K562 (cell line): ENCODE measurements around the gene PCNX3. TPM values are rescaled to one million over a fixed set of nuclear protein-coding genes. Genes with fewer than 3 reads are reported as not detected.

Experiments
- ATAC-seq: fragments of 200-7000 bp; cut with Tn5 transposase; 3 replicates; pipeline ENCODE4 v1.9.1; 2020; ENCODE audit warnings: moderate library complexity
- BruUV-seq: library from RNA; stranded (reverse); fragments of 400-500 nt; replicated peaks from 2 replicates; lab custom pipeline; 2021; lab: Mats Ljungman, UMichigan
- CTCF ChIA-PET: fragments of 300-600 bp; formaldehyde crosslinking; extraction: SDS; loops from one replicate; lab custom pipeline; 2021; ENCODE audit warnings: low intra/inter-chr PET ratio; lab: Yijun Ruan, JAX
- POLR2A ChIA-PET: fragments of 300-600, 350-650 bp; sonication (Branson Sonifier 250); formaldehyde crosslinking; extraction: SDS; loops from one replicate; lab custom pipeline; 2021; ENCODE audit warnings: antibody characterized with exemption, inconsistent platforms; lab: Yijun Ruan, JAX
- DNase-seq, 4 experiments: peaks; one replicate each; pipeline versions ENCODE4 v3.0.0 to v3.0.0-alpha.2; 2011 to 2018; ENCODE audit warnings: low spot score in 3 of 4, mixed read lengths in 3 of 4; ENCODE audit errors: extremely low read depth in 1 of 4
- FAIRE-seq: peaks from 2 replicates; lab custom pipeline; 2011; peaks lifted over from hg19 to GRCh38; lab: Jason Lieb, UNC
- H2AFZ ChIP-seq: 2 replicates; pipeline ENCODE4 v1.6.0; 2011; ENCODE audit warnings: low read depth, low read length, control low read depth, inconsistent platforms
- H3K27ac ChIP-seq: fragments of 200-600 bp; 3 replicates; pipeline ENCODE4 v1.8.0; 2011; ENCODE audit warnings: low read depth, mild to moderate bottlenecking, control low read depth, inconsistent platforms, low read length, moderate library complexity, mixed read lengths; ENCODE audit errors: extremely low read depth
- H3K27me3 ChIP-seq, 2 experiments: fragments of 300-600 bp in 1 of 2; 2 replicates in 1 of 2; 3 replicates in 1 of 2; pipeline versions ENCODE4 v1.6.0 to v1.8.0; 2011; ENCODE audit warnings: inconsistent platforms in 2 of 2, low read length in 2 of 2, mild to moderate bottlenecking in 1 of 2, mixed read lengths in 1 of 2, moderate library complexity in 1 of 2; ENCODE audit not compliant: control insufficient read depth in 2 of 2, insufficient read depth in 2 of 2
- H3K36me3 ChIP-seq: fragments of 300-600 bp; 3 replicates; pipeline ENCODE4 v1.8.0; 2011; ENCODE audit warnings: mild to moderate bottlenecking, low read length, inconsistent platforms; ENCODE audit not compliant: control insufficient read depth, insufficient read depth
- H3K4me1 ChIP-seq, 2 experiments: fragments of 200-600 bp in 1 of 2; replicated peaks in 1 of 2; 2 replicates in 1 of 2; 3 replicates in 1 of 2; pipeline versions ENCODE4 v1.5.1 to v1.8.0; 2011; ENCODE audit warnings: inconsistent platforms in 2 of 2, low read length in 2 of 2, mild to moderate bottlenecking in 1 of 2, mixed read lengths in 1 of 2, moderate library complexity in 1 of 2; ENCODE audit not compliant: control insufficient read depth in 2 of 2, insufficient read depth in 2 of 2
- H3K4me2 ChIP-seq: 2 replicates; pipeline ENCODE4 v1.6.1; 2011; ENCODE audit warnings: low read length, control low read depth, inconsistent platforms, mixed read lengths; ENCODE audit not compliant: insufficient read depth
- H3K4me3 ChIP-seq: fragments of 200-600 bp; sonication (generic), shearing (Covaris generic); 2 replicates; pipeline ENCODE4 v1.5.1; 2016; ENCODE audit warnings: control low read depth, inconsistent platforms
- H3K79me2 ChIP-seq: fragments of 200-600 bp; 3 replicates; pipeline ENCODE4 v1.8.0; 2011; ENCODE audit warnings: low read length, inconsistent platforms; ENCODE audit not compliant: control insufficient read depth, insufficient read depth
- H3K9ac ChIP-seq, 2 experiments: 2 replicates each; pipeline versions ENCODE4 v1.6.0 to v1.6.1; 2011; ENCODE audit warnings: low read depth in 2 of 2, low read length in 2 of 2, control low read depth in 1 of 2, inconsistent platforms in 1 of 2, mild to moderate bottlenecking in 1 of 2, mixed read lengths in 1 of 2; ENCODE audit not compliant: insufficient read depth in 1 of 2
- H3K9me1 ChIP-seq: one replicate; pipeline ENCODE4 v1.6.0; 2011; ENCODE audit warnings: inconsistent platforms, mild to moderate bottlenecking, low read length, moderate library complexity; ENCODE audit not compliant: control insufficient read depth, insufficient read depth
- H3K9me3 ChIP-seq: replicated peaks from 2 replicates; pipeline ENCODE4 v1.5.1; 2011; ENCODE audit warnings: low read depth, low read length, inconsistent platforms; ENCODE audit not compliant: control insufficient read depth, insufficient read depth
- H4K20me1 ChIP-seq: replicated peaks from 2 replicates; pipeline ENCODE4 v1.6.1; 2011; ENCODE audit warnings: low read length, inconsistent platforms, mixed read lengths; ENCODE audit not compliant: control insufficient read depth, insufficient read depth
- NFIX ChIP-seq: fragments of 250-450 bp; sonication (Bioruptor Pico); IDR thresholded peaks from 2 replicates; pipeline ENCODE4 v1.4.0; 2020; ENCODE audit warnings: low read depth, mild to moderate bottlenecking, moderate library complexity
- RBM22 ChIP-seq: fragments of 200-400 bp; formaldehyde crosslinking; IDR thresholded peaks from 2 replicates; pipeline ENCODE4 v1.6.1; 2018; ENCODE audit warnings: low read length, low read depth; ENCODE audit not compliant: poor library complexity, severe bottlenecking
- WGBS: fragments of 100-300 bp; shearing (Covaris generic); methylation state at CpG from one replicate; pipeline ENCODE4 v1.1.6; 2016; ENCODE audit warnings: low coverage, mixed read lengths; ENCODE audit not compliant: insufficient coverage; ENCODE audit errors: missing lambda C conversion rate; 5-methylcytosine and 5-hydroxymethylcytosine counted together
- in situ Hi-C: fragments of 300-500 bp; cut with MboI; formaldehyde crosslinking; loops from 4 replicates; pipeline ENCODE4 v1.15.0; 2018; ENCODE audit warnings: inconsistent platforms, mixed read lengths
- intact Hi-C: fragments of 100-400 bp; cut with micrococcal nuclease; formaldehyde crosslinking; loops from 2 replicates; pipeline ENCODE4 v1.14.2; 2022
- polyA plus RNA-seq, 8 experiments: library from polyadenylated mRNA; depleted of rRNA in 4 of 8; stranded (reverse) in 5 of 8; unstranded in 3 of 8; fragments of >200 nt; fragmentation: Nextera tagmentation in 2 of 8; fragmentation: Illumina TruSeq in 1 of 8; extraction: Ambion mirVana in 2 of 8; extraction: Trizol in 1 of 8; gene quantifications; 2 replicates each; pipeline versions ENCODE4 v1.2.1 to v1.2.3, GENCODE V29; 2011 to 2014; ENCODE audit warnings: inconsistent platforms in 1 of 8, missing spikeins in 1 of 8
- total RNA-seq, 7 experiments: library from RNA; depleted of rRNA in 6 of 7; stranded (reverse); fragments of >200 nt in 6 of 7; fragmentation: Illumina TruSeq in 2 of 7; extraction: Trizol in 2 of 7; gene quantifications; 2 replicates each; pipeline versions ENCODE4 v1.2.1 to v1.2.3, GENCODE V29; 2011 to 2021; ENCODE audit warnings: low replicate concordance in 1 of 7
- TF ChIP-seq, protein P1 (sequence below): sonication (generic); formaldehyde crosslinking; IDR thresholded peaks from 2 replicates; pipeline ENCODE4 v1.8.0; 2022; ENCODE audit warnings: missing genetic modification reagents, mild to moderate bottlenecking, borderline replicate concordance
- TF ChIP-seq, protein P2 (sequence below): sonication (generic); formaldehyde crosslinking; IDR thresholded peaks from 2 replicates; pipeline ENCODE4 v1.8.0; 2022; ENCODE audit warnings: missing genetic modification reagents, mild to moderate bottlenecking, borderline replicate concordance
- TF ChIP-seq, protein P3 (sequence below): fragments of 450-650 bp; IDR thresholded peaks from 2 replicates; pipeline ENCODE4 v1.6.1; 2016; ENCODE audit warnings: mild to moderate bottlenecking, moderate library complexity

PCNX3 gene
- total and polyA plus RNA-seq, 9 of the 15 experiments (the other 6 are each of a cell fraction or from before 2014, with no cell fraction given), result 0.11 to 47.8 (median 12.8) TPM

DNA sequence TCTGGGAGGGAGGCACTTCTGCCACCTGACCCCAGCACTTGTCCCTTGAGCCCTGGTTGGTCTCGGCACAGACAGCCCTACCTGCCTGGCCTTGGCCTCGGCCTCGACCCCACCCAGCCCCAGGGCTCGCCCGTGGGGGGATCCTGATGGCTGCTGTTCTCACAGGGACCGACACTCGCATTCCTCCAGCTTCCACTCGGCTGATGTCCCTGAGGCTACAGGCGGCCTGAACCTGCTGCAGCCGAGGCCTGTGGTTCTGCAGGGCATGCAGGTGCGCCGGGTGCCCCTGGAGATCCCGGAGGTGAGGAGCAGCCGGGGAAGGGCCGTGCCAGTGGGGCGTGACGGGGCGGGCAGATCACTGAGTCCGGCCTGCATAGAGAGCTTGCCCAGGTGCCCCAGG is 5.1 kb downstream of the PCNX3 start:
- WGBS, result 96% methylated on average over 13 of the region's 19 CpGs
- H3K9me3 ChIP-seq, result no peaks in the 10 kb centered on the region
- TF ChIP-seq NFIX (CRISPR knock-in tag) (no peak), RBM22 (peak; percentile 45)
- TF ChIP-seq, protein P1, sequence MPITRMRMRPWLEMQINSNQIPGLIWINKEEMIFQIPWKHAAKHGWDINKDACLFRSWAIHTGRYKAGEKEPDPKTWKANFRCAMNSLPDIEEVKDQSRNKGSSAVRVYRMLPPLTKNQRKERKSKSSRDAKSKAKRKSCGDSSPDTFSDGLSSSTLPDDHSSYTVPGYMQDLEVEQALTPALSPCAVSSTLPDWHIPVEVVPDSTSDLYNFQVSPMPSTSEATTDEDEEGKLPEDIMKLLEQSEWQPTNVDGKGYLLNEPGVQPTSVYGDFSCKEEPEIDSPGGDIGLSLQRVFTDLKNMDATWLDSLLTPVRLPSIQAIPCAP (CRISPR knock-in tag), result no peak
- TF ChIP-seq, protein P2, sequence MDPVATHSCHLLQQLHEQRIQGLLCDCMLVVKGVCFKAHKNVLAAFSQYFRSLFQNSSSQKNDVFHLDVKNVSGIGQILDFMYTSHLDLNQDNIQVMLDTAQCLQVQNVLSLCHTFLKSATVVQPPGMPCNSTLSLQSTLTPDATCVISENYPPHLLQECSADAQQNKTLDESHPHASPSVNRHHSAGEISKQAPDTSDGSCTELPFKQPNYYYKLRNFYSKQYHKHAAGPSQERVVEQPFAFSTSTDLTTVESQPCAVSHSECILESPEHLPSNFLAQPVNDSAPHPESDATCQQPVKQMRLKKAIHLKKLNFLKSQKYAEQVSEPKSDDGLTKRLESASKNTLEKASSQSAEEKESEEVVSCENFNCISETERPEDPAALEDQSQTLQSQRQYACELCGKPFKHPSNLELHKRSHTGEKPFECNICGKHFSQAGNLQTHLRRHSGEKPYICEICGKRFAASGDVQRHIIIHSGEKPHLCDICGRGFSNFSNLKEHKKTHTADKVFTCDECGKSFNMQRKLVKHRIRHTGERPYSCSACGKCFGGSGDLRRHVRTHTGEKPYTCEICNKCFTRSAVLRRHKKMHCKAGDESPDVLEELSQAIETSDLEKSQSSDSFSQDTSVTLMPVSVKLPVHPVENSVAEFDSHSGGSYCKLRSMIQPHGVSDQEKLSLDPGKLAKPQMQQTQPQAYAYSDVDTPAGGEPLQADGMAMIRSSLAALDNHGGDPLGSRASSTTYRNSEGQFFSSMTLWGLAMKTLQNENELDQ, result no peak
- TF ChIP-seq, protein P3, sequence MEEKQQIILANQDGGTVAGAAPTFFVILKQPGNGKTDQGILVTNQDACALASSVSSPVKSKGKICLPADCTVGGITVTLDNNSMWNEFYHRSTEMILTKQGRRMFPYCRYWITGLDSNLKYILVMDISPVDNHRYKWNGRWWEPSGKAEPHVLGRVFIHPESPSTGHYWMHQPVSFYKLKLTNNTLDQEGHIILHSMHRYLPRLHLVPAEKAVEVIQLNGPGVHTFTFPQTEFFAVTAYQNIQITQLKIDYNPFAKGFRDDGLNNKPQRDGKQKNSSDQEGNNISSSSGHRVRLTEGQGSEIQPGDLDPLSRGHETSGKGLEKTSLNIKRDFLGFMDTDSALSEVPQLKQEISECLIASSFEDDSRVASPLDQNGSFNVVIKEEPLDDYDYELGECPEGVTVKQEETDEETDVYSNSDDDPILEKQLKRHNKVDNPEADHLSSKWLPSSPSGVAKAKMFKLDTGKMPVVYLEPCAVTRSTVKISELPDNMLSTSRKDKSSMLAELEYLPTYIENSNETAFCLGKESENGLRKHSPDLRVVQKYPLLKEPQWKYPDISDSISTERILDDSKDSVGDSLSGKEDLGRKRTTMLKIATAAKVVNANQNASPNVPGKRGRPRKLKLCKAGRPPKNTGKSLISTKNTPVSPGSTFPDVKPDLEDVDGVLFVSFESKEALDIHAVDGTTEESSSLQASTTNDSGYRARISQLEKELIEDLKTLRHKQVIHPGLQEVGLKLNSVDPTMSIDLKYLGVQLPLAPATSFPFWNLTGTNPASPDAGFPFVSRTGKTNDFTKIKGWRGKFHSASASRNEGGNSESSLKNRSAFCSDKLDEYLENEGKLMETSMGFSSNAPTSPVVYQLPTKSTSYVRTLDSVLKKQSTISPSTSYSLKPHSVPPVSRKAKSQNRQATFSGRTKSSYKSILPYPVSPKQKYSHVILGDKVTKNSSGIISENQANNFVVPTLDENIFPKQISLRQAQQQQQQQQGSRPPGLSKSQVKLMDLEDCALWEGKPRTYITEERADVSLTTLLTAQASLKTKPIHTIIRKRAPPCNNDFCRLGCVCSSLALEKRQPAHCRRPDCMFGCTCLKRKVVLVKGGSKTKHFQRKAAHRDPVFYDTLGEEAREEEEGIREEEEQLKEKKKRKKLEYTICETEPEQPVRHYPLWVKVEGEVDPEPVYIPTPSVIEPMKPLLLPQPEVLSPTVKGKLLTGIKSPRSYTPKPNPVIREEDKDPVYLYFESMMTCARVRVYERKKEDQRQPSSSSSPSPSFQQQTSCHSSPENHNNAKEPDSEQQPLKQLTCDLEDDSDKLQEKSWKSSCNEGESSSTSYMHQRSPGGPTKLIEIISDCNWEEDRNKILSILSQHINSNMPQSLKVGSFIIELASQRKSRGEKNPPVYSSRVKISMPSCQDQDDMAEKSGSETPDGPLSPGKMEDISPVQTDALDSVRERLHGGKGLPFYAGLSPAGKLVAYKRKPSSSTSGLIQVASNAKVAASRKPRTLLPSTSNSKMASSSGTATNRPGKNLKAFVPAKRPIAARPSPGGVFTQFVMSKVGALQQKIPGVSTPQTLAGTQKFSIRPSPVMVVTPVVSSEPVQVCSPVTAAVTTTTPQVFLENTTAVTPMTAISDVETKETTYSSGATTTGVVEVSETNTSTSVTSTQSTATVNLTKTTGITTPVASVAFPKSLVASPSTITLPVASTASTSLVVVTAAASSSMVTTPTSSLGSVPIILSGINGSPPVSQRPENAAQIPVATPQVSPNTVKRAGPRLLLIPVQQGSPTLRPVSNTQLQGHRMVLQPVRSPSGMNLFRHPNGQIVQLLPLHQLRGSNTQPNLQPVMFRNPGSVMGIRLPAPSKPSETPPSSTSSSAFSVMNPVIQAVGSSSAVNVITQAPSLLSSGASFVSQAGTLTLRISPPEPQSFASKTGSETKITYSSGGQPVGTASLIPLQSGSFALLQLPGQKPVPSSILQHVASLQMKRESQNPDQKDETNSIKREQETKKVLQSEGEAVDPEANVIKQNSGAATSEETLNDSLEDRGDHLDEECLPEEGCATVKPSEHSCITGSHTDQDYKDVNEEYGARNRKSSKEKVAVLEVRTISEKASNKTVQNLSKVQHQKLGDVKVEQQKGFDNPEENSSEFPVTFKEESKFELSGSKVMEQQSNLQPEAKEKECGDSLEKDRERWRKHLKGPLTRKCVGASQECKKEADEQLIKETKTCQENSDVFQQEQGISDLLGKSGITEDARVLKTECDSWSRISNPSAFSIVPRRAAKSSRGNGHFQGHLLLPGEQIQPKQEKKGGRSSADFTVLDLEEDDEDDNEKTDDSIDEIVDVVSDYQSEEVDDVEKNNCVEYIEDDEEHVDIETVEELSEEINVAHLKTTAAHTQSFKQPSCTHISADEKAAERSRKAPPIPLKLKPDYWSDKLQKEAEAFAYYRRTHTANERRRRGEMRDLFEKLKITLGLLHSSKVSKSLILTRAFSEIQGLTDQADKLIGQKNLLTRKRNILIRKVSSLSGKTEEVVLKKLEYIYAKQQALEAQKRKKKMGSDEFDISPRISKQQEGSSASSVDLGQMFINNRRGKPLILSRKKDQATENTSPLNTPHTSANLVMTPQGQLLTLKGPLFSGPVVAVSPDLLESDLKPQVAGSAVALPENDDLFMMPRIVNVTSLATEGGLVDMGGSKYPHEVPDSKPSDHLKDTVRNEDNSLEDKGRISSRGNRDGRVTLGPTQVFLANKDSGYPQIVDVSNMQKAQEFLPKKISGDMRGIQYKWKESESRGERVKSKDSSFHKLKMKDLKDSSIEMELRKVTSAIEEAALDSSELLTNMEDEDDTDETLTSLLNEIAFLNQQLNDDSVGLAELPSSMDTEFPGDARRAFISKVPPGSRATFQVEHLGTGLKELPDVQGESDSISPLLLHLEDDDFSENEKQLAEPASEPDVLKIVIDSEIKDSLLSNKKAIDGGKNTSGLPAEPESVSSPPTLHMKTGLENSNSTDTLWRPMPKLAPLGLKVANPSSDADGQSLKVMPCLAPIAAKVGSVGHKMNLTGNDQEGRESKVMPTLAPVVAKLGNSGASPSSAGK, result no peak

More for the DNA sequence above, 5.1 kb downstream of the PCNX3 start:
- Histone ChIP-seq H3K79me2 (peaks cover 24% of the 10 kb centered on the region), H3K9ac (no peak overlapping the region; a peak in 1 of 4 replicates), H2AFZ (no peak overlapping the region), H4K20me1 (no peaks in the 10 kb centered on the region; the same call in 1 of the 2 replicates), H3K36me3 (peaks cover 84% of the 10 kb centered on the region; the same call in 2 of the 3 replicates), H3K9me1 (no peaks in the 10 kb centered on the region), H3K4me1 (peaks cover 6 to 59% of the 10 kb centered on the region in 2 experiments; a peak in 3 of 5 replicates), H3K4me2 (no peak overlapping the region), H3K27ac (no peak overlapping the region), H3K4me3 (no peak overlapping the region), H3K27me3 (no peaks in the 10 kb centered on the region)
- FAIRE-seq (no peak), ATAC-seq (no peak), DNase-seq (no peak)
- in situ Hi-C loops, result no loop called here
- POLR2A ChIA-PET, result interaction anchor here (1.5 kb wide), 1 partner anchor 10 kb away, joined by 5 read pairs; no protein-coding TSS in a partner anchor
- intact Hi-C loops, result no loop called here
- BruUV-seq, result no TSS peak
- CTCF ChIA-PET, result no interaction called here
